Measurements from ENCODE around the gene B3GNT7.

DNA sequence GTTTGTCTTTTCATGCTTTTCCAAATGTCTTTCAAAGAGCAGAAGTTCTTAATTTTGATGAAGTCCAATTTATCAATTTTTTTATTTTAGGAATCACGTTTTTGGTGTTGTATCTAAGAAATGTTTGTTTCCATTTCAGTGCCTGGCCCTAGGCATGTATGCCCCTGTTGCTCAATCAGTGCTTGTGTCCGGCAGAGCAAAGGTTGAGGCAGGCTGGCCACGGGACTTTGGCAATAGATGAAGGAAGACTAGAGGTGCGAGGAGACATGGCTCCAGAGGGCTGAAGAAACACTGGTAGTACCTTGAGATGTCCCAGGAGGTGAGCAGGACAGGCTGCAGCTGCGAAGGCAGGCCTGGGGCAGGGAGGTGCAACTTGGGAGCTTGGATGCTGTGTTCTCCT is 10.1 kb upstream of the B3GNT7 start:
- TF ChIP-seq EZH2phosphoT487 (IDR thresholded peaks at IDR 0.05) = no peak
- TF ChIP-seq, protein P1, sequence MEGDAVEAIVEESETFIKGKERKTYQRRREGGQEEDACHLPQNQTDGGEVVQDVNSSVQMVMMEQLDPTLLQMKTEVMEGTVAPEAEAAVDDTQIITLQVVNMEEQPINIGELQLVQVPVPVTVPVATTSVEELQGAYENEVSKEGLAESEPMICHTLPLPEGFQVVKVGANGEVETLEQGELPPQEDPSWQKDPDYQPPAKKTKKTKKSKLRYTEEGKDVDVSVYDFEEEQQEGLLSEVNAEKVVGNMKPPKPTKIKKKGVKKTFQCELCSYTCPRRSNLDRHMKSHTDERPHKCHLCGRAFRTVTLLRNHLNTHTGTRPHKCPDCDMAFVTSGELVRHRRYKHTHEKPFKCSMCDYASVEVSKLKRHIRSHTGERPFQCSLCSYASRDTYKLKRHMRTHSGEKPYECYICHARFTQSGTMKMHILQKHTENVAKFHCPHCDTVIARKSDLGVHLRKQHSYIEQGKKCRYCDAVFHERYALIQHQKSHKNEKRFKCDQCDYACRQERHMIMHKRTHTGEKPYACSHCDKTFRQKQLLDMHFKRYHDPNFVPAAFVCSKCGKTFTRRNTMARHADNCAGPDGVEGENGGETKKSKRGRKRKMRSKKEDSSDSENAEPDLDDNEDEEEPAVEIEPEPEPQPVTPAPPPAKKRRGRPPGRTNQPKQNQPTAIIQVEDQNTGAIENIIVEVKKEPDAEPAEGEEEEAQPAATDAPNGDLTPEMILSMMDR (IDR thresholded peaks at IDR 0.05) = no peak
- TF ChIP-seq EZH2 (IDR thresholded peaks at IDR 0.05) = no peak

Data from neural progenitor cell (in vitro differentiated cells).